GM18507 (cell line): Measurements from ENCODE around the gene MXRA7.
"Not testable (repeated sequence)": the region's sequence is repeated elsewhere in the genome, so short reads cannot be mapped to it uniquely, and the experiment has no call there.

Experiments used
- DNase-seq: peaks from one replicate; pipeline ENCODE4 v3.0.0; 2011; ENCODE audit warnings: low read depth; ENCODE audit not compliant: insufficient read length; ENCODE audit errors: extremely low spot score
- FAIRE-seq: peaks from 2 replicates; lab custom pipeline; 2011; peaks lifted over from hg19 to GRCh38; lab: Jason Lieb, UNC

MXRA7 gene

DNA sequence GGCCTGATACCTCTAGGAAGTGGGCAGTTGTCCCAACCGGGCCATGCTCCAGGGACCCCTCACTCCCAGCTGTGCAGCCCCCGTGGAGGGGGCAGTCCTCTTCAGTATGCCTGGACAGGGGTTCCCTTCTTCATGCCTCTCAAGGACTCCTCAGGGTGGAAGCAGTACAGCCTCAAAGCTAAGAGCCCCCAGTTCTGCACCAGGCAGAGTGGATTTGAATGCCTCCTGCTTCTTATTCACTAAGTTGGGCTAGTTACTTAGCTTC is 43.3 kb downstream of the MXRA7 start:
- DNase-seq (no peak), FAIRE-seq (no peak)

GRCh38 chr17:76660656-76661042 is 50.1 kb downstream of the MXRA7 start:
- no peak for DNase-seq
- no peak for FAIRE-seq

- DNase-seq (no peak), FAIRE-seq (no peak)
These were observed 50.7 kb downstream of the MXRA7 start for GRCh38 chr17:76659928-76660655.

GRCh38 chr17:76658242-76658662 is 52.5 kb downstream of the MXRA7 start:
- DNase-seq (no peak), FAIRE-seq (no peak)

DNA sequence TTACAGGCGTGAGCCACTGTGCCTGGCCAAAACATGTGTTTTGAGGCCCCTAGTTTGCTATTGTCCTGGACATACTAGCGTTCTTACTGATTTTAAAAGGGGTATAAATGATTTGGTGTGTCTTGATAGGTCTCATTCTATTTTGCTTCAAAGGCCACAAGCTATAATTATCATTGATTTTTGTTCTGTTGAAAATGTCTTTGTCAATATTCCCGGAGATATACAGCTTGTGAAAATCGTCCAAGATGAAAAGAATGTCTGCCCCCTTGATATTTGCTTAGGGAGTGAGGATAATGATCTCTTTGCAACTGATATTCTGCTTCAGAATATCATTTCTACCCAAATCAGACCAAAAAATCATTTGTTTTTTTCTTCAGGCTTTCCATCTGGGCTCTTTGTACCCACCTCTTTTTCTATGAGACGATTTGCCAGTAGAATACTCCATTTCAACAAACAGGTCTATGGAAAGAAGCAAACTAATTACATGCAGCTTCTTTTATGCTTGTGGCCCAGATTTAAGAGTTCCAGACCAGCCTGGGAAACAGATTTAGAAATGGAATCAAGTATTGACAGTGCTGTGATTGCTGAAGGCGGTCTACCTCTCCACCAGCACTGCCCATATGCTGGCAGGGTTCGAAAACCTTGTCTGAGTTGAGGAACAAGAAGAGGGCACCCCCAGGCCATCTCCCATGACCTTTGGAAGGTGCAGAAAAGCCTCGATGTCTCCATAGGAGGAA is 53.1 kb downstream of the MXRA7 start:
- FAIRE-seq, result no peak

DNA sequence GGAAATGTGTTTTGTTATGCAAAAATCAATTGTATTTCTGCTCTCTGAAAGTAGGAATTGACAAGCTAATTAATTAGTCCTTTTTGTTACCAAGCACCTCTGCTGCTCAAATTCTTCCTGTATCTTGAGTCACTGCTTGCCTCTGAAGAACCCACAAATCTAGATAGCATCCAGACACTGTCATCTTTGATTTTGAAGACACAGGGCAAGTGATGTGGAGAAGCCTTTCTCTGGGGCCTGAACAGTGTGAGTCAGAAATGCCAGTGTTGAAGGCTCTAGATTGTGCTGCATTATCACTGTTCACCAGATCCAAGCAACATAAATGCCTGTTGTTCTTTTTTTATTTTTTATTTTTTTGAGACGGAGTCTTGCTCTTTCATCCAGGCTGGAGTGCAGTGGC is 56.4 kb downstream of the MXRA7 start:
- no peak for FAIRE-seq

More for the DNA sequence above, 53.1 kb downstream of the MXRA7 start:
- DNase-seq, result no peak

DNA sequence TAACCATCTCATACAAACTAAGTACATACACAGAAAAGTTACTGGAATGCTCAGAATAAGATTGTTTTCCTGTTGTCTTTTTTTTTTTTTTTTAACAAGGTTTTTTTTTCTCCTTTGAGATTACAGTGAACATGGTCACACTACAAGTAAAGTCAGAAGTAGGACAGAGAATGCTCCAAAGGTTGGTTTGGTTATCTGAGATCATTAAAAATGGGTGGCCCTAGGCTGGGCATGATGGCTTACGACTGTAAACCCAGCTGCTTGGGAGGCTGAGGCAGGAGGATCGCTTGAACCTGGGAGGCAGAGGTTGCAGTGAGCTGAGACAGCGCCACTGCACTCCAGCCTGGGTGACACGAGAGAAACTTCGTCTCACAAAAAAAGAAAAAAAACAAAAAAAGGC is 60.3 kb downstream of the MXRA7 start:
- DNase-seq (no peak), FAIRE-seq (no peak)

More for the DNA sequence above, 56.4 kb downstream of the MXRA7 start:
- no peak for DNase-seq

DNA sequence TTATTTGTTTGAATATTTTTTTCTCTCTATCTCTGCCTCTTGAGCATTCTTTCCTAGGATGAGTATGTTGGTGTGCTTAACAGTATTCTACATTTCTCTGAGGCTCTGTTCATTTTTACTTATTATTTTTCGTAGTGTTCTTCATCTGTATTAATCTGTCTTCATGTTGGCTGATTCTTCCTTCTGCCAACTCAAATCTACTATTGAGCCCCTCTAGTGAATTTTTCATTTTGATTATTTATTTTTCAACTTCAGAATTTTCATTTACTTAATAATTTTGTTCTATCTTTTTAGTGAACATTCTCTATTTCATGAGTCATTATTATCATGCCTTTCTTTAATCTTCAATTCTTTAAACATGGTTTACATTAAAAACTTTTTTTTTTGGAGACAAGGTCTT is 64.1 kb downstream of the MXRA7 start:
- no peak for DNase-seq
- FAIRE-seq, result no peak

- DNase-seq (no peak), FAIRE-seq (no peak)
These were observed 65.3 kb downstream of the MXRA7 start for GRCh38 chr17:76645481-76645880.

GRCh38 chr17:76644995-76645394 is 65.8 kb downstream of the MXRA7 start:
- DNase-seq (no peak), FAIRE-seq (no peak)

DNA sequence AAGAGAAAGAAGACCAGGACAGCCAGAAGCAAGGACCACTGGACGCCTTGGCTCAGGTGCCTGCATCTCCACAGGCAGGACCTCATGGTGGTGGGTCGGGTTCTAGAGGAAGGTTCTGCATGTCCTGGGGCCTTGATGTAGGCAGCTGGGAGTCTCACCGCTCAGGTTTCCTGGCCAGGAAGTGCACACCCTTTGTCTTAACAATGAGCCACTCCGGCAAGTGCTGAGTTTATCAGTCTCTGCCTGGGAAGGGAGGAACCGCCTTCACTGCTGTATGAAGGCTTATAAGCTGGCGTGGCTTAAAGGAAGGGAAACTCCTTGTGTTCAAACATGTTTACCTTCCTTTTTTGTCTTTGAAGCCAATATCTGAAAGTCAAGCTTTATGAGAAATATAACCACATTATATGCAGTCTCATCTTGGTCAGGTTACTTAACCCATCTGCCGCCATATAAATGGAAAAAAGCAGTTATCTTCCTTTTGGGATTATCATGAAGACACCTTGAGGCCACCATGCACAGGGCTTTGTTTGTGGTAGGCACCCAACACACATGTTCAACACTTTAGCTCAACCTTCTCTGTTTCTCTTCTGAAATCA is 67.1 kb downstream of the MXRA7 start, which contains the start of gene ST6GALNAC1:
TSS of gene ST6GALNAC1 (minus strand) at position 205 of the 596 bp plus-strand sequence. CDS start at position 86, 119 bp downstream.
- FAIRE-seq, result no peak

GRCh38 chr17:76642994-76643393 is 67.8 kb downstream of the MXRA7 start:
- FAIRE-seq, result no peak
- no peak for DNase-seq

More for the DNA sequence above, 67.1 kb downstream of the MXRA7 start, which contains the start of gene ST6GALNAC1:
- DNase-seq, result no peak

- FAIRE-seq, result no peak
- no peak for DNase-seq
These were observed 68.7 kb downstream of the MXRA7 start for GRCh38 chr17:76642032-76642561.

GRCh38 chr17:76641501-76641900 is 69.3 kb downstream of the MXRA7 start:
- FAIRE-seq (no peak), DNase-seq (no peak)

GRCh38 chr17:76640550-76641380 is 70.0 kb downstream of the MXRA7 start:
- no peak for DNase-seq
- FAIRE-seq, result no peak

- FAIRE-seq, result no peak
- DNase-seq, result no peak
These were observed 72.5 kb downstream of the MXRA7 start for GRCh38 chr17:76638263-76638662.

DNA sequence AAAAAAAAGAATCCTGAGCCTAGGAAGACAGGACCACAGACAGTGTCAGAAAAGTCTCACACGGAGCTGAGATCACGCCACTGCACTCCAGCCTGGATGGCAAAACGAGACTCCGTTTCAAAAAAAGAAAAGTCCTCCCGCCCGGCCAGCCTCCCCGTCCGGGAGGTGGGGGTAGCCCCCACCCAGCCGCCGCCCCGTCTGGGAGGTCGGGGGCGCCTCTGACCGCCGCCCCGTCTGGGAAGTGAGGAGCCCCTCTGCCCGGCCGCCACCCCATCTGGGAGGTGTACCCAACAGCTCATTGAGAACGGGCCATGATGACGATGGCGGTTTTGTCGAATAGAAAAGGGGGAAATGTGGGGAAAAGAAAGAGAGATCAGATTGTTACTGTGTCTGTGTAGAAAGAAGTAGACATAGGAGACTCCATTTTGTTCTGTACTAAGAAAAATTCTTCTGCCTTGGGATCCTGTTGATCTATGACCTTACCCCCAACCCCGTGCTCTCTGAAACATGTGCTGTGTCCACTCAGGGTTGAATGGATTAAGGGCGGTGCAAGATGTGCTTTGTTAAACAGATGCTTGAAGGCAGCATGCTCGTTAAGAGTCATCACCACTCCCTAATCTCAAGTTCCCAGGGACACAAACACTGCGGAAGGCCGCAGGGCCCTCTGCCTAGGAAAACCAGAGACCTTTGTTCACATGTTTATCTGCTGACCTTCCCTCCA is 74.1 kb downstream of the MXRA7 start:
- DNase-seq, result not testable (repeated sequence)

GRCh38 chr17:76635659-76636360 is 75.0 kb downstream of the MXRA7 start:
- FAIRE-seq (no peak), DNase-seq (no peak)

More for the DNA sequence above, 74.1 kb downstream of the MXRA7 start:
- FAIRE-seq, result not testable (repeated sequence)
